ENCODE data around the gene MEOX1. TPM values are rescaled to one million over a fixed set of nuclear protein-coding genes. Genes with fewer than 3 reads are reported as not detected.

The MEOX1 gene
- total RNA-seq, 1 donor from 2014 or later = 1.5 TPM

GRCh38 chr17:43650471-43650870, 11.3 kb downstream of the MEOX1 start:
- Histone ChIP-seq H3K4me3 (no peak overlapping the region), H3K9me3 (no peaks in the 10 kb centered on the region), H3K27ac (no peak overlapping the region), H3K27me3 (no peaks in the 10 kb centered on the region), H3K36me3 (no peaks in the 10 kb centered on the region), H3K4me1 (no peaks in the 10 kb centered on the region)
- ATAC-seq (no peak), DNase-seq (no peak)
- intact Hi-C loops (cut with DNase I) = no loop called here
- TF ChIP-seq, protein P1, sequence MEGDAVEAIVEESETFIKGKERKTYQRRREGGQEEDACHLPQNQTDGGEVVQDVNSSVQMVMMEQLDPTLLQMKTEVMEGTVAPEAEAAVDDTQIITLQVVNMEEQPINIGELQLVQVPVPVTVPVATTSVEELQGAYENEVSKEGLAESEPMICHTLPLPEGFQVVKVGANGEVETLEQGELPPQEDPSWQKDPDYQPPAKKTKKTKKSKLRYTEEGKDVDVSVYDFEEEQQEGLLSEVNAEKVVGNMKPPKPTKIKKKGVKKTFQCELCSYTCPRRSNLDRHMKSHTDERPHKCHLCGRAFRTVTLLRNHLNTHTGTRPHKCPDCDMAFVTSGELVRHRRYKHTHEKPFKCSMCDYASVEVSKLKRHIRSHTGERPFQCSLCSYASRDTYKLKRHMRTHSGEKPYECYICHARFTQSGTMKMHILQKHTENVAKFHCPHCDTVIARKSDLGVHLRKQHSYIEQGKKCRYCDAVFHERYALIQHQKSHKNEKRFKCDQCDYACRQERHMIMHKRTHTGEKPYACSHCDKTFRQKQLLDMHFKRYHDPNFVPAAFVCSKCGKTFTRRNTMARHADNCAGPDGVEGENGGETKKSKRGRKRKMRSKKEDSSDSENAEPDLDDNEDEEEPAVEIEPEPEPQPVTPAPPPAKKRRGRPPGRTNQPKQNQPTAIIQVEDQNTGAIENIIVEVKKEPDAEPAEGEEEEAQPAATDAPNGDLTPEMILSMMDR (IDR thresholded peaks at IDR 0.05) = no peak

DNA sequence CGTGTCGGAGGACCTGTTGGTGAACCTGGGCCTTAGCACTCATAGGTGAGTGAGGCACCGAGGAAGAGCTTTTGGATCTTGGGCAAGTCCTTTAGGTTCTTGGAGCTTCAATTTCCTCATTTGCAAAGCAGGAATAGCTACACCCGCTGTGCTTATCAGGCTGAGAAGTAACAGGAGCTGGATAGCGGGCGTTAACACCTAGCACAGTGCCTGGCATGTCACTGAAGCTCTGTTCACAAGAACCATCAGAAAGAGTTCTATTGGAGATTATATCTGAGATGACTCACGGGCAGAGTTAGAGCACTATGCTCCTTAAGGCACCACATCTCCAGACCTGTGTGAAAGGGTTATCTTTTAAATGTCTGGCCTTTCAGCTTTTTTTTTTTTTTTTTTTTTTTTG, 12.8 kb downstream of the MEOX1 start:
- no peaks in the 10 kb centered on the region for H3K4me1 ChIP-seq
- H3K27me3 ChIP-seq = no peaks in the 10 kb centered on the region
- H3K27ac ChIP-seq = no peak overlapping the region
- no peaks in the 10 kb centered on the region for H3K36me3 ChIP-seq
- TF ChIP-seq, protein P1 (IDR thresholded peaks at IDR 0.05) = no peak
- no peaks in the 10 kb centered on the region for H3K9me3 ChIP-seq
- no peak for ATAC-seq
- H3K4me3 ChIP-seq = no peak overlapping the region
- intact Hi-C loops (cut with DNase I) = no loop called here
- DNase-seq = no peak

- Histone ChIP-seq H3K36me3 (no peaks in the 10 kb centered on the region), H3K9me3 (no peaks in the 10 kb centered on the region), H3K4me1 (no peaks in the 10 kb centered on the region), H3K27ac (peak overlapping the region; percentile 82), H3K27me3 (no peaks in the 10 kb centered on the region), H3K4me3 (peak overlapping the region; percentile 45)
- ATAC-seq (peak; percentile 86), DNase-seq (peak; percentile 84)
- TF ChIP-seq, protein P1 (IDR thresholded peaks at IDR 0.05) = no peak
- intact Hi-C loops (cut with DNase I) = no loop called here
Measured at GRCh38 chr17:43645765-43646481, 15.8 kb downstream of the MEOX1 start.

DNA sequence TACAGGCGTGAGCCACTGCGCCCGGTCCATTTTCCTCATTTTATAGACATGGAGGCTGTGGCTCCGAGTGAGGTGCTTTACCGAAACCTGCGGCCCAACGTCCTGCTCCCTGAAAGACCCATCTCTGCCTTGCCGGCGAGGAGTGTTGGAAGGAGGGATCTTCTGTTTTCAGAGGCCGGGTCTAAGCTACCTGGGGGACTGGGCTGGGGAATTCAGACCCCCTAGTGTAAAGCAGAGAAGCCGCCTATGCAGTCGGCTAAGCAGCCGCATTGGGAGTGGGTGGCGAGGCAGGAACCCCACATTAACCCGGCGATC, 16.3 kb downstream of the MEOX1 start:
- no peaks in the 10 kb centered on the region for H3K9me3 ChIP-seq
- H3K27me3 ChIP-seq = no peaks in the 10 kb centered on the region
- H3K4me1 ChIP-seq = no peaks in the 10 kb centered on the region
- intact Hi-C loops (cut with DNase I) = no loop called here
- H3K27ac ChIP-seq = peak overlapping the region; percentile 82
- peak overlapping the region; percentile 45 for H3K4me3 ChIP-seq
- DNase-seq = no peak
- no peak for ATAC-seq
- H3K36me3 ChIP-seq = no peaks in the 10 kb centered on the region
- TF ChIP-seq, protein P1 (IDR thresholded peaks at IDR 0.05) = no peak

DNA sequence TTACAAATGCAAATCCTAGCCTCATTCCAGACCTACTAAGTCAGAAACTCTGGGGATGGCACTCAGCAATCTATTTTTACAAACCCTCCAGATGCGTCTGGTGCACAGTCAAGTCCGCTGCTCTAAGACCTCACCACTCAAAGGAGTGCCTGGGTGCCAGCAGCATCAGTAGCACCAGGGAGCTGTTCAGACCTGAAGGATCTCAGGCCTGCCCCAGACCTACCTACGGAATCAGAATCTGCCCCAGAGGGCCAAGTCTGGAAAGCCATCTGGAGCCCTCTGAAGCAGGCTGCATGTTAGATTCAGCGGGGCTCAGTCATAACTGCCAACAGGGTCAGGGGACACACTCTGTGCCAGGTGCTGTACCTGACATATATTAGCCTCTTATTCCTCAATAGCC, 17.6 kb downstream of the MEOX1 start:
- H3K27me3 ChIP-seq = no peaks in the 10 kb centered on the region
- no peak overlapping the region for H3K27ac ChIP-seq
- no peak overlapping the region for H3K4me3 ChIP-seq
- intact Hi-C loops (cut with DNase I) = no loop called here
- no peaks in the 10 kb centered on the region for H3K9me3 ChIP-seq
- no peaks in the 10 kb centered on the region for H3K36me3 ChIP-seq
- no peaks in the 10 kb centered on the region for H3K4me1 ChIP-seq
- DNase-seq (no peak), ATAC-seq (no peak)
- TF ChIP-seq, protein P1 (IDR thresholded peaks at IDR 0.05) = no peak

GRCh38 chr17:43641416-43641815, 20.3 kb downstream of the MEOX1 start:
- DNase-seq = no peak
- no peaks in the 10 kb centered on the region for H3K36me3 ChIP-seq
- TF ChIP-seq, protein P1 (IDR thresholded peaks at IDR 0.05) = no peak
- H3K27ac ChIP-seq = no peak overlapping the region
- no peak for ATAC-seq
- H3K4me1 ChIP-seq = no peaks in the 10 kb centered on the region
- intact Hi-C loops (cut with DNase I) = no loop called here
- no peaks in the 10 kb centered on the region for H3K9me3 ChIP-seq
- no peaks in the 10 kb centered on the region for H3K27me3 ChIP-seq
- no peak overlapping the region for H3K4me3 ChIP-seq
